CD4-positive, alpha-beta memory T cell (primary cell): ENCODE results near the gene WFDC11. TPM values are rescaled to one million over a fixed set of nuclear protein-coding genes. Genes with fewer than 3 reads are reported as not detected.
"Not testable (repeated sequence)": the region's sequence is repeated elsewhere in the genome, so short reads cannot be mapped to it uniquely, and the experiment has no call there.

Source experiments
- CTCF ChIA-PET: fragments of 350-600 bp; sonication (Branson Sonifier 250); formaldehyde crosslinking; loops from one replicate; lab custom pipeline; 2021; ENCODE audit warnings: inconsistent platforms; ENCODE audit not compliant: partially characterized antibody; lab: Charles Lee
- POLR2A ChIA-PET: fragments of 350-600 bp; sonication (Branson Sonifier 250); formaldehyde crosslinking; loops from one replicate; lab custom pipeline; 2021; ENCODE audit not compliant: partially characterized antibody; lab: Charles Lee
- DNase-seq, 5 donors: peaks; one replicate each; pipeline versions ENCODE4 v3.0.0 to v3.0.0-alpha.2; 2020 to 2022; ENCODE audit warnings: mixed read lengths in 1 of 5
- H3K27ac ChIP-seq: one replicate; pipeline ENCODE4 v1.7.0; 2013; ENCODE audit warnings: low read depth, low read length
- H3K27me3 ChIP-seq: 2 replicates; pipeline ENCODE4 v1.7.0; 2013; ENCODE audit warnings: mild to moderate bottlenecking, low read length, moderate library complexity; ENCODE audit not compliant: insufficient read depth
- H3K36me3 ChIP-seq: 2 replicates; pipeline ENCODE4 v1.7.0; 2013; ENCODE audit warnings: mild to moderate bottlenecking, low read length, moderate library complexity; ENCODE audit not compliant: insufficient read depth
- H3K4me1 ChIP-seq: 2 replicates; pipeline ENCODE4 v1.7.0; 2013; ENCODE audit warnings: mild to moderate bottlenecking, low read length, moderate library complexity; ENCODE audit not compliant: insufficient read depth
- H3K4me3 ChIP-seq, 2 donors: one replicate each; pipeline ENCODE4 v1.7.0; 2013; ENCODE audit warnings: low read length in 2 of 2, mild to moderate bottlenecking in 1 of 2
- H3K9me3 ChIP-seq, 2 donors: one replicate each; pipeline ENCODE4 v1.7.0; 2013; ENCODE audit warnings: low read length in 2 of 2, control low read depth in 1 of 2; ENCODE audit not compliant: control insufficient read depth in 1 of 2
- H3K27ac Mint-ChIP-seq, 7 donors: one replicate each; pipeline ENCODE4 v1.8.0; 2020 to 2021; ENCODE audit warnings: mixed read lengths in 7 of 7, mild to moderate bottlenecking in 6 of 7, inconsistent platforms in 3 of 7, moderate library complexity in 3 of 7
- H3K27me3 Mint-ChIP-seq, 2 donors: one replicate each; pipeline ENCODE4 v1.8.0; 2020 to 2021; ENCODE audit warnings: mixed read lengths in 2 of 2
- H3K36me3 Mint-ChIP-seq, 2 donors: one replicate each; pipeline ENCODE4 v1.8.0; 2020 to 2021; ENCODE audit warnings: mixed read lengths in 2 of 2, inconsistent platforms in 1 of 2, mild to moderate bottlenecking in 1 of 2
- H3K4me1 Mint-ChIP-seq, 4 donors: one replicate each; pipeline ENCODE4 v1.8.0; 2020 to 2021; ENCODE audit warnings: mixed read lengths in 4 of 4, mild to moderate bottlenecking in 1 of 4
- H3K4me3 Mint-ChIP-seq, 8 donors: one replicate each; pipeline ENCODE4 v1.8.0; 2020 to 2021; ENCODE audit warnings: mixed read lengths in 8 of 8, mild to moderate bottlenecking in 7 of 8, moderate library complexity in 6 of 8, inconsistent platforms in 3 of 8
- H3K9me3 Mint-ChIP-seq, 8 donors: one replicate each; pipeline ENCODE4 v1.8.0; 2020 to 2021; ENCODE audit warnings: mixed read lengths in 8 of 8, mild to moderate bottlenecking in 5 of 8, inconsistent platforms in 3 of 8, moderate library complexity in 1 of 8
- intact Hi-C: fragments of 100-400 bp; cut with micrococcal nuclease; formaldehyde crosslinking; loops from one replicate; pipeline ENCODE4 v1.15.1; 2023
- polyA plus RNA-seq, 2 donors: library from polyadenylated mRNA; unstranded; fragments of 300-500 nt; fragmentation: Illumina TruSeq; gene quantifications; one replicate each; pipeline ENCODE4 v1.2.3, GENCODE V29; 2021
- total RNA-seq, 2 experiments: library from RNA; stranded (reverse); gene quantifications; one replicate each; pipeline ENCODE4 v1.2.3, GENCODE V29; 2021

The WFDC11 gene
- total and polyA plus RNA-seq, 4 experiments from 2014 or later, result not detected

GRCh38 chr20:45646875-45647274, 23.2 kb downstream of the WFDC11 start:
- H3K27ac ChIP-seq, result no peak overlapping the region
- no peaks in the 10 kb centered on the region for H3K27me3 ChIP-seq
- POLR2A ChIA-PET, result no interaction called here
- no peak for DNase-seq
- Mint-ChIP-seq H3K4me3 (no peak overlapping the region), H3K27ac (no peak overlapping the region), H3K4me1 (no peaks in the 10 kb centered on the region), H3K36me3 (no peaks in the 10 kb centered on the region), H3K27me3 (peaks cover 1 to 12% of the 10 kb centered on the region in 2 donors), H3K9me3 (peaks cover 0 to 10% (median 0%) of the 10 kb centered on the region in 8 donors)
- H3K4me1 ChIP-seq, result no peaks in the 10 kb centered on the region
- no peaks in the 10 kb centered on the region for H3K36me3 ChIP-seq
- CTCF ChIA-PET, result no interaction called here
- no peaks in the 10 kb centered on the region for H3K9me3 ChIP-seq
- intact Hi-C loops, result no loop called here
- no peak overlapping the region for H3K4me3 ChIP-seq

DNA sequence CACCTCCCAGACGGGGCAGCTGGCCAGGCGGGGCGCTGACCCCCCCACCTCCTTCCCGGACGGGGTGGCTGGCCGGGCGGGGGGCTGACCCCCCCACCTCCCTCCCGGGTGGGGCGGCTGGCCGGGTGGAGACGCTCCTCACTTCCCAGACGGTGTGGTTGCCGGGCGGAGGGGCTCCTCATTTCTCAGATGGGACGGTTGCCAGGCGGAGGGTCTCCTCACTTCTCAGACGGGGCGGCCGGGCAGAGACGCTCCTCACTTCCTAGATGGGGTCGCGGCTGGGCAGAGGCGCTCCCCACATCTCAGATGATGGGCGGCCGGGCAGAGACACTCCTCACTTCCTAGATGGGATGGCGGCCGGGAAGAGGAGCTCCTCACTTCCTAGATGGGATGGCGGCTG, 24.2 kb downstream of the WFDC11 start:
- H3K27me3 Mint-ChIP-seq, DNase-seq, H3K4me1 Mint-ChIP-seq, H3K4me3 Mint-ChIP-seq, H3K4me1 ChIP-seq, H3K27ac ChIP-seq, H3K27ac Mint-ChIP-seq, POLR2A ChIA-PET, CTCF ChIA-PET, intact Hi-C loops, H3K9me3 Mint-ChIP-seq, H3K4me3 ChIP-seq, H3K36me3 Mint-ChIP-seq, H3K36me3 ChIP-seq, H3K27me3 ChIP-seq, H3K9me3 ChIP-seq: not testable (repeated sequence)

- H3K4me3 ChIP-seq, H3K9me3 ChIP-seq, H3K27ac ChIP-seq, DNase-seq, H3K4me3 Mint-ChIP-seq, H3K4me1 Mint-ChIP-seq, H3K27me3 ChIP-seq, H3K4me1 ChIP-seq, intact Hi-C loops, H3K9me3 Mint-ChIP-seq, H3K27ac Mint-ChIP-seq, POLR2A ChIA-PET, H3K36me3 ChIP-seq, CTCF ChIA-PET, H3K36me3 Mint-ChIP-seq: not testable (repeated sequence)
- peaks cover 4 to 11% of the 10 kb centered on the region in 2 donors for H3K27me3 Mint-ChIP-seq
Observed at GRCh38 chr20:45641076-45641475, 29.0 kb downstream of the WFDC11 start.

GRCh38 chr20:45639687-45640086, 30.4 kb downstream of the WFDC11 start:
- intact Hi-C loops, result no loop called here
- no peaks in the 10 kb centered on the region for H3K4me1 Mint-ChIP-seq
- peaks cover 4 to 11% of the 10 kb centered on the region in 2 donors for H3K27me3 Mint-ChIP-seq
- no peak for DNase-seq
- no peak overlapping the region for H3K27ac Mint-ChIP-seq
- H3K9me3 Mint-ChIP-seq, result peaks cover 0 to 3% (median 0%) of the 10 kb centered on the region in 8 donors
- ChIA-PET CTCF (no interaction called here), POLR2A (no interaction called here)
- Histone ChIP-seq H3K27ac (no peak overlapping the region), H3K9me3 (no peaks in the 10 kb centered on the region), H3K4me3 (no peak overlapping the region), H3K4me1 (no peaks in the 10 kb centered on the region), H3K36me3 (no peaks in the 10 kb centered on the region), H3K27me3 (no peaks in the 10 kb centered on the region)
- H3K4me3 Mint-ChIP-seq, result no peak overlapping the region
- H3K36me3 Mint-ChIP-seq, result no peaks in the 10 kb centered on the region

DNA sequence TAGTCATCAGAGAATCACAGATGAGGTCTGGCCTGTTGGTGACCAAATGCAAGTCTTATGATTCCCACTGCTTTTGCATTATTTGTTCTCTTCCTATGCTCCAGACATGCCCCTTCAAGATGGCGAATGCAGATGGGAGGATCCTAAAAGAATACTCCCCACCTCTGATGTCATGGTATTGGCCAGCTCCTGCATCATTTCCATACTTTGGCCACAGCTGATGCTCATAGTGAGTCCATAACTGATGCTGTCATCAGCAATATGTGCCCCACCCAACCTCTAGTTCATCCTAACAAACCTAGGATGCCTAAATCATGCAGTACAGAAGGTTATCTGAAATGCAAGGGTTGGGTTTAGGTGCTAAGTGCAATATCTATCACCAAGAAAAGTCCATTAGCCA, 33.5 kb downstream of the WFDC11 start:
- ChIA-PET CTCF (no interaction called here), POLR2A (no interaction called here)
- H3K27me3 Mint-ChIP-seq, result peaks cover 6 to 16% of the 10 kb centered on the region in 2 donors
- no peak overlapping the region for H3K4me3 Mint-ChIP-seq
- no peaks in the 10 kb centered on the region for H3K4me1 ChIP-seq
- H3K27ac Mint-ChIP-seq, result no peak overlapping the region
- H3K27ac ChIP-seq, result no peak overlapping the region
- no peaks in the 10 kb centered on the region for H3K9me3 ChIP-seq
- peaks cover 0 to 3% (median 0%) of the 10 kb centered on the region in 8 donors for H3K9me3 Mint-ChIP-seq
- no peaks in the 10 kb centered on the region for H3K36me3 ChIP-seq
- no peak for DNase-seq
- no peak overlapping the region for H3K4me3 ChIP-seq
- intact Hi-C loops, result no loop called here
- no peaks in the 10 kb centered on the region for H3K27me3 ChIP-seq
- H3K4me1 Mint-ChIP-seq, result no peaks in the 10 kb centered on the region
- no peaks in the 10 kb centered on the region for H3K36me3 Mint-ChIP-seq

DNA sequence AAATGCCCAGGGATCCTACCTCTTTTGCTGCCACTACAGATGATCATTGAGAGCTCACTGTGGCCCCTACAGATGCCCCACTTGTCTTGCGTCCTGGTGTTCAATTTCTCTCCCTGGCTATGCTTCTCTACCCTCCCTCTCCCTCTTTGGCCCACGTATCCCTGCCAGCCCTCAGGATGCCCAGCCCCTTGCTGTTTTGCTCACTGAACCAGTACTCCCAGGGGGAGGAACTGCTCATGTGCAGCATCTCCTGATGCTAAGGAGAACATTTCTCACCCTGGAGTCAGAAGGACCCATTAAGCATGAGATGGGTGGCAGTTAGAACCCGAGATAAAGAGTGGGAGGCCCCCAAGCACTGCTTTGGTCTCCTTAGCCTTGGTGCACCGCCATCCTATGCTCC, 38.9 kb downstream of the WFDC11 start, which contains the start of gene WFDC9:
TSS of gene WFDC9 (minus strand) at position 101 of the 400 bp plus-strand sequence. CDS start 21,103 bp downstream, outside the sequence.
- intact Hi-C loops, result no loop called here
- H3K36me3 Mint-ChIP-seq, result no peaks in the 10 kb centered on the region
- H3K9me3 ChIP-seq, result no peaks in the 10 kb centered on the region
- no peak within 1 kb of the TSS for H3K27ac ChIP-seq
- H3K9me3 Mint-ChIP-seq, result peaks cover 0 to 4% (median 0%) of the 10 kb centered on the region in 8 donors
- peaks cover 0 to 3% (median 2%) of the 10 kb centered on the region in 4 donors for H3K4me1 Mint-ChIP-seq
- no peaks in the 10 kb centered on the region for H3K4me1 ChIP-seq
- peaks cover 15 to 33% of the 10 kb centered on the region in 2 donors for H3K27me3 Mint-ChIP-seq
- no peaks in the 10 kb centered on the region for H3K36me3 ChIP-seq
- no peak for DNase-seq
- no peaks in the 10 kb centered on the region for H3K27me3 ChIP-seq
- CTCF ChIA-PET, result interaction anchor here (2.1 kb wide), 1 partner anchor 140 kb away, joined by 5 read pairs; no protein-coding TSS in a partner anchor
- H3K4me3 ChIP-seq, result no peak within 1 kb of the TSS
- POLR2A ChIA-PET, result no interaction called here
- no peak within 1 kb of the TSS for H3K4me3 Mint-ChIP-seq
- no peak within 1 kb of the TSS for H3K27ac Mint-ChIP-seq

- Histone ChIP-seq H3K36me3 (no peaks in the 10 kb centered on the region), H3K27ac (no peak overlapping the region), H3K9me3 (no peaks in the 10 kb centered on the region), H3K4me1 (no peaks in the 10 kb centered on the region), H3K27me3 (no peaks in the 10 kb centered on the region), H3K4me3 (no peak overlapping the region)
- Mint-ChIP-seq H3K36me3 (no peaks in the 10 kb centered on the region), H3K9me3 (peaks cover 0 to 4% (median 0%) of the 10 kb centered on the region in 8 donors), H3K4me1 (peaks cover 0 to 3% (median 2%) of the 10 kb centered on the region in 4 donors), H3K27ac (no peak overlapping the region), H3K4me3 (no peak overlapping the region), H3K27me3 (peaks cover 15 to 34% of the 10 kb centered on the region in 2 donors)
- DNase-seq, result no peak
- ChIA-PET POLR2A (no interaction called here), CTCF (interaction anchor here (2.1 kb wide), 1 partner anchor 141 kb away, joined by 5 read pairs; no protein-coding TSS in a partner anchor)
- intact Hi-C loops, result no loop called here
Observed at GRCh38 chr20:45630371-45630770, 39.7 kb downstream of the WFDC11 start.
